Measurements from ENCODE around the gene UBTF.

- TF ChIP-seq POLR2A (IDR thresholded peaks at IDR 0.05) (no peak), CTCF (IDR thresholded peaks at IDR 0.05) (no peak)
Measured at GRCh38 chr17:44188576-44189403, 30.7 kb downstream of the UBTF start.
